IMR-90 (cell line): ENCODE data around the gene LCNL1. TPM values are rescaled to one million over a fixed set of nuclear protein-coding genes. Genes with fewer than 3 reads are reported as not detected.

Experiments used
- ATAC-seq: fragments of 200-7000 bp; cut with Tn5 transposase; 2 replicates; pipeline ENCODE4 v1.9.1; 2020; ENCODE audit warnings: low read depth, mild to moderate bottlenecking, moderate library complexity
- Bru-seq: library from RNA; stranded (reverse); fragments of 400-500 nt; gene quantifications from one replicate; lab custom pipeline; 2021; lab: Mats Ljungman, UMichigan
- BruChase-seq, 2 experiments: library from RNA; stranded (reverse); fragments of 400-500 nt; gene quantifications; one replicate each; lab custom pipeline; 2021; lab: Mats Ljungman, UMichigan
- BruUV-seq: library from RNA; stranded (reverse); fragments of 400-500 nt; replicated peaks from 2 replicates; lab custom pipeline; 2021; lab: Mats Ljungman, UMichigan
- CTCF ChIA-PET: fragments of 300-600 bp; formaldehyde crosslinking; extraction: SDS; loops from one replicate; lab custom pipeline; 2021; ENCODE audit warnings: antibody characterized with exemption; lab: Yijun Ruan, JAX
- POLR2A ChIA-PET: fragments of 300-600 bp; sonication (Branson Sonifier 250); formaldehyde crosslinking; loops from one replicate; lab custom pipeline; 2022; ENCODE audit warnings: antibody characterized with exemption; ENCODE audit not compliant: unreplicated experiment; lab: Charles Lee
- DNase-seq: peaks from one replicate; pipeline ENCODE4 v3.0.0; 2013
- H2AFZ ChIP-seq: replicated peaks from 2 replicates; pipeline ENCODE3; 2013; ENCODE audit warnings: low read length, mild to moderate bottlenecking; ENCODE audit not compliant: poor library complexity
- H2AK5ac ChIP-seq: 2 replicates; pipeline ENCODE4 v1.6.1; 2013; ENCODE audit warnings: low read depth, low read length, inconsistent platforms
- H2AK9ac ChIP-seq: replicated peaks from 2 replicates; pipeline ENCODE3; 2013; ENCODE audit warnings: mild to moderate bottlenecking, low read depth, low read length, moderate library complexity; ENCODE audit not compliant: poor library complexity
- H2BK120ac ChIP-seq: 2 replicates; pipeline ENCODE4 v1.6.1; 2013; ENCODE audit warnings: low read depth, low read length, inconsistent platforms
- H2BK15ac ChIP-seq: 3 replicates; pipeline ENCODE4 v1.6.1; 2013; ENCODE audit warnings: low read depth, low read length, inconsistent platforms
- H2BK20ac ChIP-seq: 2 replicates; pipeline ENCODE4 v1.6.1; 2013; ENCODE audit warnings: low read depth, mild to moderate bottlenecking, inconsistent platforms, low read length, moderate library complexity
- H2BK5ac ChIP-seq: 2 replicates; pipeline ENCODE4 v1.6.1; 2013; ENCODE audit warnings: mild to moderate bottlenecking, low read depth, low read length, inconsistent platforms; ENCODE audit not compliant: poor library complexity, severe bottlenecking
- H3K14ac ChIP-seq: replicated peaks from 2 replicates; pipeline ENCODE4 v1.6.1; 2013; ENCODE audit warnings: low read depth, low read length, inconsistent platforms
- H3K18ac ChIP-seq: 2 replicates; pipeline ENCODE4 v1.6.1; 2013; ENCODE audit warnings: low read depth, low read length, control low read depth
- H3K23ac ChIP-seq: 2 replicates; pipeline ENCODE4 v1.6.1; 2013; ENCODE audit warnings: low read depth, low read length, inconsistent platforms
- H3K27ac ChIP-seq: 2 replicates; pipeline ENCODE4 v1.5.1; 2013; ENCODE audit warnings: mild to moderate bottlenecking, control low read depth, low read length; ENCODE audit not compliant: insufficient read depth
- H3K27me3 ChIP-seq: 2 replicates; pipeline ENCODE4 v1.6.1; 2013; ENCODE audit warnings: low read length; ENCODE audit not compliant: control insufficient read depth, insufficient read depth
- H3K36me3 ChIP-seq: 2 replicates; pipeline ENCODE4 v1.6.1; 2013; ENCODE audit warnings: low read length, mixed read lengths; ENCODE audit not compliant: control insufficient read depth, insufficient read depth
- H3K4ac ChIP-seq: 2 replicates; pipeline ENCODE4 v1.6.1; 2013; ENCODE audit warnings: low read depth, low read length, inconsistent platforms
- H3K4me1 ChIP-seq: 2 replicates; pipeline ENCODE4 v1.6.1; 2013; ENCODE audit warnings: low read length, mixed read lengths; ENCODE audit not compliant: control insufficient read depth, insufficient read depth
- H3K4me2 ChIP-seq: 2 replicates; pipeline ENCODE4 v1.6.1; 2013; ENCODE audit warnings: low read depth, mild to moderate bottlenecking, control low read depth, low read length, moderate library complexity
- H3K4me3 ChIP-seq: 2 replicates; pipeline ENCODE4 v1.5.1; 2013; ENCODE audit warnings: low read depth, mild to moderate bottlenecking, control low read depth, low read length, moderate library complexity; ENCODE audit not compliant: insufficient read depth
- H3K56ac ChIP-seq: 2 replicates; pipeline ENCODE4 v1.6.1; 2013; ENCODE audit warnings: low read length, inconsistent platforms; ENCODE audit not compliant: insufficient read depth; ENCODE audit errors: extremely low read depth
- H3K79me1 ChIP-seq, 2 experiments: 2 replicates each; pipeline ENCODE4 v1.6.1; 2013; ENCODE audit warnings: low read length in 2 of 2, inconsistent platforms in 1 of 2, low read depth in 1 of 2
- H3K9ac ChIP-seq: 2 replicates; pipeline ENCODE4 v1.6.1; 2013; ENCODE audit warnings: low read depth, low read length, control low read depth
- H3K9me1 ChIP-seq: 2 replicates; pipeline ENCODE4 v1.6.1; 2013; ENCODE audit warnings: low read length, inconsistent platforms; ENCODE audit not compliant: insufficient read depth
- H3K9me3 ChIP-seq: 2 replicates; pipeline ENCODE4 v1.6.1; 2013; ENCODE audit warnings: low read length; ENCODE audit not compliant: control insufficient read depth, insufficient read depth
- H4K20me1 ChIP-seq: 2 replicates; pipeline ENCODE4 v1.6.1; 2013; ENCODE audit warnings: low read length, inconsistent platforms; ENCODE audit not compliant: insufficient read depth
- H4K5ac ChIP-seq: 2 replicates; pipeline ENCODE4 v1.6.1; 2013; ENCODE audit warnings: mild to moderate bottlenecking, low read depth, low read length, control low read depth
- H4K8ac ChIP-seq, 2 experiments: 2 replicates each; pipeline ENCODE4 v1.6.1; 2013; ENCODE audit warnings: low read depth in 2 of 2, low read length in 2 of 2, control low read depth in 1 of 2, inconsistent platforms in 1 of 2
- H4K91ac ChIP-seq: 2 replicates; pipeline ENCODE4 v1.6.1; 2013; ENCODE audit warnings: low read depth, low read length, inconsistent platforms; ENCODE audit not compliant: insufficient read depth
- CHD1 ChIP-seq: IDR thresholded peaks from 2 replicates; pipeline ENCODE4 v1.6.1; 2012; ENCODE audit warnings: low read depth, low read length, improper control_type of control experiment
- FOS ChIP-seq: fragments of 150-350 bp; IDR thresholded peaks from 2 replicates; pipeline ENCODE4 v1.6.1; 2016; ENCODE audit warnings: low read depth, low read length
- MAFK ChIP-seq: IDR thresholded peaks from 2 replicates; pipeline ENCODE4 v1.6.1; 2012; ENCODE audit warnings: low read depth, low read length, improper control_type of control experiment
- MAZ ChIP-seq: IDR thresholded peaks from 2 replicates; pipeline ENCODE4 v1.6.1; 2012; ENCODE audit warnings: low read depth, mild to moderate bottlenecking, low read length, improper control_type of control experiment, moderate library complexity, borderline replicate concordance
- NFE2L2 ChIP-seq: fragments of 150-350 bp; IDR thresholded peaks from 2 replicates; pipeline ENCODE4 v1.6.1; 2016; ENCODE audit warnings: low read depth, mild to moderate bottlenecking, low read length
- POLR2A ChIP-seq: IDR thresholded peaks from 2 replicates; pipeline ENCODE4 v1.6.1; 2012; ENCODE audit warnings: mild to moderate bottlenecking, low read depth, low read length
- RAD21 ChIP-seq: IDR thresholded peaks from 2 replicates; pipeline ENCODE4 v1.6.1; 2012; ENCODE audit warnings: low read length, improper control_type of control experiment
- SMC3 ChIP-seq: fragments of 150-350 bp; IDR thresholded peaks from 2 replicates; pipeline ENCODE4 v1.6.1; 2016; ENCODE audit warnings: low read depth, mild to moderate bottlenecking, antibody characterized with exemption, low read length, moderate library complexity
- USF2 ChIP-seq: fragments of 150-350 bp; IDR thresholded peaks from 2 replicates; pipeline ENCODE4 v1.6.1; 2017; ENCODE audit warnings: mild to moderate bottlenecking, antibody characterized with exemption, low read length, low read depth
- WGBS, 2 experiments: methylation state at CpG; one replicate each; pipeline versions ENCODE4 v1.1.5 to v1.1.7; 2013; ENCODE audit warnings: missing lambda C conversion rate in 2 of 2; ENCODE audit not compliant: insufficient read length in 1 of 2; ENCODE audit errors: extremely low coverage in 2 of 2; 5-methylcytosine and 5-hydroxymethylcytosine counted together
- dilution Hi-C: fragments of 300-500 bp; cut with HindIII; formaldehyde crosslinking; loops from one replicate; pipeline ENCODE4 v1.14.3; 2018; ENCODE audit warnings: low sequenced_read_pairs; ENCODE audit not compliant: unreplicated experiment
- in situ Hi-C: fragments of 300-500 bp; cut with MboI; formaldehyde crosslinking; loops from 3 replicates; pipeline ENCODE4 v1.14.3; 2019; ENCODE audit warnings: low sequenced_read_pairs, inconsistent platforms, mixed read lengths
- intact Hi-C: fragments of 100-400 bp; cut with micrococcal nuclease; formaldehyde crosslinking; loops from 2 replicates; pipeline ENCODE4 v1.10.0; 2022
- long read RNA-seq: library from polyadenylated mRNA; unstranded; transcript quantifications from one replicate; pipeline ENCODE4 v2.0.0, GENCODE V29; 2021; ENCODE audit not compliant: unreplicated experiment
- polyA plus RNA-seq, 3 experiments: library from polyadenylated mRNA; depleted of rRNA; stranded (reverse); fragments of >200 nt; gene quantifications; 2 replicates each; pipeline ENCODE4 v1.2.3, GENCODE V29; 2012; ENCODE audit warnings: low replicate concordance in 1 of 3
- total RNA-seq: library from RNA; depleted of rRNA; stranded (reverse); fragments of >200 nt; gene quantifications from 2 replicates; pipeline ENCODE4 v1.2.3, GENCODE V29; 2012; rRNA removed

The LCNL1 gene
- not detected in 2 replicates for total RNA-seq
- polyA plus RNA-seq (2012; rRNA removed): 0.13 and 0.15 TPM in 2 replicates
- 0.04 TPM in 1 of 2 replicates, not detected in the other for polyA plus RNA-seq (2012; cell fraction: cytosol; rRNA removed)
- 2.4 and 4.0 TPM in 2 replicates for polyA plus RNA-seq (2012; cell fraction: nucleus; rRNA removed; ENCODE audit: low replicate concordance)
- Bru-seq, nascent RNA: percentile 19 among the genes with signal in this experiment
- percentile 45 among the genes with signal in this experiment for BruChase-seq, experiment 1, labeled RNA remaining after a 6-hour chase
- percentile 39 among the genes with signal in this experiment for BruChase-seq, experiment 2, labeled RNA remaining after a 2-hour chase
- long read RNA-seq, partial matches to known transcripts: 1 of 2 reads
- long read RNA-seq, other reads (novel, unspliced or antisense): 1 of 2 reads

DNA sequence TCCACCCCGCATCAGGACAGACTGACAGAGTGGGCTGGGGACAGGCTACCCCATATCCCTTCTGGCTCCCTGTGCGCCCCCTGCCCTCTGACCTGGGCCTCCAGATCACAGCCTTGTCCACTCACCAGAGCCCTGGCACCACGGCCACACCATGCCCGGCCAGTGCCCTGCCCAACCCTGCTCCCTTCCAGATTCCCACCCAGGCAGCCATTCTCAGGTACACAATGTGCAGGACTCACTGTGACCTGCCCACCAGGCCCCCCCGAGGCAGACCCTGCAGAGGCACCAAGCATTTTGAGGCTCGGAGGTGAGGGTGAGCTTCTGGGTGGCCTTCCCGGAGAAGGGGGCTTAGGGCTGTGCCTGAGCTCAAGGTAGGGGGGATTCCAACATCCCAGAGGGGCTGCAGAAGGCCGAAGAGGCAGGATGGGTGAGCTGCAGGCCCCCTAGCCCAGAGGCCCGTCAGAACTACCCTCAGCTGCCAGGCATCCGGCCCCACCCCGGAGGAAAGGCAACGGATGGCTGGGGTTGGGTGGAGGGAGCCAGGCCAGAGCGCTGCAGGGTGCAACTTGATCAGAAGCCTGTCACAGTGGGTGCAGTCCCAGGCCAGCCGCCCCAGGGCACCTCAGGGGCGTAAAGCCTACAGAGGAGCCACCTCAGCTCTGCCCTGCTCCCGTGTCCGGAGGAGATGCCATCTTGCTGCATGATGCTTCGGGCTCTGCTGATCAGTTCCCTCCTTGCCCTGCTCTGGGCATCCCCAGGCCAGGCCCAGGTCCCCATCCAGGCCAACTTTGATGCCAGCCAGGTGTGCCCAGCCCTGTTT lies at the start of gene LCNL1:
Gene LCNL1 (plus strand): TSS at position 762 of the 820 bp plus-strand sequence. CDS start 594 bp downstream, outside the sequence.
- Histone ChIP-seq H4K91ac (no peak within 1 kb of the TSS), H2AK9ac (peak within 1 kb of the TSS; percentile 37), H3K27me3 (peaks cover 38% of the 10 kb centered on the region), H3K4me2 (no peak within 1 kb of the TSS), H2BK20ac (no peak within 1 kb of the TSS), H3K36me3 (no peaks in the 10 kb centered on the region), H2BK120ac (no peak within 1 kb of the TSS), H4K8ac (no peak within 1 kb of the TSS), H3K14ac (no peak within 1 kb of the TSS), H3K9me3 (no peaks in the 10 kb centered on the region), H3K27ac (no peak within 1 kb of the TSS), H2AK5ac (no peak within 1 kb of the TSS), H3K9me1 (no peaks in the 10 kb centered on the region), H4K5ac (no peak within 1 kb of the TSS), H4K20me1 (no peaks in the 10 kb centered on the region), H2BK5ac (no peak within 1 kb of the TSS), H3K56ac (no peak within 1 kb of the TSS), H2BK15ac (no peak within 1 kb of the TSS), H3K4me3 (no peak within 1 kb of the TSS), H3K23ac (no peak within 1 kb of the TSS), H3K9ac (no peak within 1 kb of the TSS), H3K4me1 (peaks cover 1% of the 10 kb centered on the region; the same call in 1 of the 2 replicates), H2AFZ (no peak within 1 kb of the TSS), H3K18ac (no peak within 1 kb of the TSS), H3K4ac (no peak within 1 kb of the TSS), H3K79me1 (no peaks in the 10 kb centered on the region)
- CTCF ChIA-PET: interaction anchor here (1.2 kb wide), 1 partner anchor 34 kb away, joined by 4 read pairs; no protein-coding TSS in a partner anchor
- no TSS peak for BruUV-seq
- WGBS, 2 experiments: 81% methylated on average over 4 of the region's 18 CpGs; no CpG with 5 or more reads in 1 of the 2 experiments
- in situ Hi-C loops: no loop called here
- no peak for ATAC-seq
- POLR2A ChIA-PET: no interaction called here
- TF ChIP-seq POLR2A (no peak), MAFK (no peak), MAZ (no peak), USF2 (no peak), CHD1 (no peak), NFE2L2 (no peak), FOS (no peak), RAD21 (no peak), SMC3 (no peak)
- no peak for DNase-seq
- dilution Hi-C loops: no loop called here
- intact Hi-C loops: no loop called here
